ENCODE data around the gene CLSTN2.

DNA sequence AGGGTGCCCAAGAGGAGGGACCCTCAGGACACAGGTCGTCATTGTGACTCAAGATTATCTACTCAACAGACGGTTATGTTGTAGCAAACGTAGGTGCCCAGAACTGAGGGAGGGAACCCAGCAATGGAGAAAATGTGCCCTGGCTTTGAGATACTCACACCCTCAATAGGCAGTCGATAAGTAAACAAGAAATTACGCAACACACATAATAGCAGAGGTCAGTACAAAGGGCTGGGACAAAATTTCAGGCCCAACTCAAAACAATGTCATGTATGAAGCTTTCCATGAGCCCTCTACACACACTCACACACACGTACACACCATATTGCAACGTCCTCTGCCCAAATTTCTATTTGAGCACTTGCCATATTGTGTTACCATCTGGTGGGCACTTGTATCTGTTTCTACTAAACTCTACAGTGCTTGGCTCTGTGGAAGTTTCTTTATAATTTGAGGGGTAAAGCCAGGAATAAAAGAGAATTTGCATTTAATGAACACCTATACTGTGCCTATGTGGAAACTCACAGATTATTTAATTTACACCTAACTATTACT lies 628.3 kb downstream of the CLSTN2 start:
- TF ChIP-seq, protein P1, sequence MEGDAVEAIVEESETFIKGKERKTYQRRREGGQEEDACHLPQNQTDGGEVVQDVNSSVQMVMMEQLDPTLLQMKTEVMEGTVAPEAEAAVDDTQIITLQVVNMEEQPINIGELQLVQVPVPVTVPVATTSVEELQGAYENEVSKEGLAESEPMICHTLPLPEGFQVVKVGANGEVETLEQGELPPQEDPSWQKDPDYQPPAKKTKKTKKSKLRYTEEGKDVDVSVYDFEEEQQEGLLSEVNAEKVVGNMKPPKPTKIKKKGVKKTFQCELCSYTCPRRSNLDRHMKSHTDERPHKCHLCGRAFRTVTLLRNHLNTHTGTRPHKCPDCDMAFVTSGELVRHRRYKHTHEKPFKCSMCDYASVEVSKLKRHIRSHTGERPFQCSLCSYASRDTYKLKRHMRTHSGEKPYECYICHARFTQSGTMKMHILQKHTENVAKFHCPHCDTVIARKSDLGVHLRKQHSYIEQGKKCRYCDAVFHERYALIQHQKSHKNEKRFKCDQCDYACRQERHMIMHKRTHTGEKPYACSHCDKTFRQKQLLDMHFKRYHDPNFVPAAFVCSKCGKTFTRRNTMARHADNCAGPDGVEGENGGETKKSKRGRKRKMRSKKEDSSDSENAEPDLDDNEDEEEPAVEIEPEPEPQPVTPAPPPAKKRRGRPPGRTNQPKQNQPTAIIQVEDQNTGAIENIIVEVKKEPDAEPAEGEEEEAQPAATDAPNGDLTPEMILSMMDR (IDR thresholded peaks at IDR 0.05), result no peak
- TF ChIP-seq POLR2AphosphoS5 (IDR thresholded peaks at IDR 0.05) (no peak), POLR2A (IDR thresholded peaks at IDR 0.05; ENCODE audit: low read depth) (no peak), EP300 (IDR thresholded peaks at IDR 0.05) (no peak)

Data from esophagus muscularis mucosa (tissue), 4 donors.